Astrocyte of the cerebellum (primary cell): ENCODE measurements around the gene VMP1.
"Not testable (repeated sequence)": the region's sequence is repeated elsewhere in the genome, so short reads cannot be mapped to it uniquely, and the experiment has no call there.

Experiments
- DNase-seq: peaks from one replicate; pipeline ENCODE4 v3.0.0-alpha.2; 2011; ENCODE audit warnings: low read depth
- H3K4me3 ChIP-seq: 2 replicates; pipeline ENCODE4 v1.5.1; 2011; ENCODE audit warnings: mild to moderate bottlenecking, low read depth, low read length, moderate library complexity
- in situ Hi-C: cut with HindIII; loops from 2 replicates; pipeline ENCODE4 v1.10.0; 2017; ENCODE audit warnings: low sequenced_read_pairs
- TF ChIP-seq, protein P1 (sequence below): IDR thresholded peaks from 2 replicates; pipeline ENCODE4 v1.5.1; 2012; ENCODE audit warnings: low read length, low read depth, moderate library complexity, mild to moderate bottlenecking; ENCODE audit errors: missing control alignments

The VMP1 gene

DNA sequence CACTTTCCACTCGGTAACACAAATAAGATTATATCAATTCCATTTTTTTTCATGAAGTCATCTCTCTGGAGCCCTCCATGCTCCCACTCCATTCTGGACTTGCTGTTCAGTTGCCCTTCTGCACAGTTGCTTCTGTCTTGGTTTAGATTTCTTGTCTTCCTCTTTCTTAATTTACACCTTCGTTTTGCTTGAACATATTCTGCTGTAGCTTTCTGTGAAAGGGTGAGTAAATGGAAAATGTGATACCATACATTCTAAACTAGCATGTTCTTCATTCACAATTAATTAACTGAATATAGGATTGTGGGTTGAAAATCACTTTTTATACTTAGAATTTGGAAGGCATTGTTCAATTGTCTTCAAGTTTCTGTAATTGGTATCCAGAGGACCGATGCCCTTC lies 69.6 kb downstream of the VMP1 start:
- TF ChIP-seq, protein P1, sequence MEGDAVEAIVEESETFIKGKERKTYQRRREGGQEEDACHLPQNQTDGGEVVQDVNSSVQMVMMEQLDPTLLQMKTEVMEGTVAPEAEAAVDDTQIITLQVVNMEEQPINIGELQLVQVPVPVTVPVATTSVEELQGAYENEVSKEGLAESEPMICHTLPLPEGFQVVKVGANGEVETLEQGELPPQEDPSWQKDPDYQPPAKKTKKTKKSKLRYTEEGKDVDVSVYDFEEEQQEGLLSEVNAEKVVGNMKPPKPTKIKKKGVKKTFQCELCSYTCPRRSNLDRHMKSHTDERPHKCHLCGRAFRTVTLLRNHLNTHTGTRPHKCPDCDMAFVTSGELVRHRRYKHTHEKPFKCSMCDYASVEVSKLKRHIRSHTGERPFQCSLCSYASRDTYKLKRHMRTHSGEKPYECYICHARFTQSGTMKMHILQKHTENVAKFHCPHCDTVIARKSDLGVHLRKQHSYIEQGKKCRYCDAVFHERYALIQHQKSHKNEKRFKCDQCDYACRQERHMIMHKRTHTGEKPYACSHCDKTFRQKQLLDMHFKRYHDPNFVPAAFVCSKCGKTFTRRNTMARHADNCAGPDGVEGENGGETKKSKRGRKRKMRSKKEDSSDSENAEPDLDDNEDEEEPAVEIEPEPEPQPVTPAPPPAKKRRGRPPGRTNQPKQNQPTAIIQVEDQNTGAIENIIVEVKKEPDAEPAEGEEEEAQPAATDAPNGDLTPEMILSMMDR = no peak
- no peak overlapping the region for H3K4me3 ChIP-seq
- in situ Hi-C loops = no loop called here

DNA sequence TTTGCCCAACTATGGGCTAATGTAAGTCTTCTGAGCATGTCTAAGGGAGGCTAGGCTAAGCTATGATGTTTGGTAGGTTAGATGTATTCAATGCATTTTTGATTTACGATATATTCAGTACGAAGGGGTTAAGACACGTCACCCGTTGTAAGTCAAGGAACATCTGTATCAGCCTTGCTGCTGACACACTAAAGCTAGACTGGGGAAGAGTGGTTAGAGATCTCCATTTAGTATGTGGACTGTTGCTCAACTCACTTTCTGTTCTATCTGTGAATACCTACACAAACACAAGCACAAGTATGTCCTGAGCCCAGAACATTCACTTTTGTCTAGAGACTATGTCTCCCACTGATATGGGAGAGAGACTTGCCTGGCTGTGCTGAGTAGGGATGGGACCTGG lies 71.5 kb downstream of the VMP1 start:
- DNase-seq = no peak
- TF ChIP-seq, protein P1 = no peak
- no peak overlapping the region for H3K4me3 ChIP-seq
- in situ Hi-C loops = no loop called here

More for the DNA sequence above, 69.6 kb downstream of the VMP1 start:
- no peak for DNase-seq

DNA sequence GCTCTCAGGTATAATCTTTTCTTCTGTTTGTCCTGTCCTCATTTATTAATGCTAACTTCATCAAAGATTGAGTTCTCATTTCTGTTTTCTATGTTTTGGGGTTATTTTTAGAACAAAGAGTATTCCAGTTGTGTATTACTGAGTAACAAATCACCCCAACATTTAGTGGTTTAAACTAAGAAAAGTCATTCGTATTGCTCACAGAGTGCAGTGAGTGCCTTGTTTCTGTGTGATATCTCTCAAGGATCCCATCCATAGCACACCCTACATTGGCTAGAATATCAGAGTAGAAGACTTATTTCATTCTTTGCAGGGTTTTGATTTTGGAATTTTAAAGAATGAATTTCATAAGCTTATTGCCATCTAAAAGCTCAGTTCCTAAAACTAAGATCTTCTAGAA lies 72.1 kb downstream of the VMP1 start:
- DNase-seq = no peak
- TF ChIP-seq, protein P1 = no peak
- in situ Hi-C loops = no loop called here
- H3K4me3 ChIP-seq = no peak overlapping the region

DNA sequence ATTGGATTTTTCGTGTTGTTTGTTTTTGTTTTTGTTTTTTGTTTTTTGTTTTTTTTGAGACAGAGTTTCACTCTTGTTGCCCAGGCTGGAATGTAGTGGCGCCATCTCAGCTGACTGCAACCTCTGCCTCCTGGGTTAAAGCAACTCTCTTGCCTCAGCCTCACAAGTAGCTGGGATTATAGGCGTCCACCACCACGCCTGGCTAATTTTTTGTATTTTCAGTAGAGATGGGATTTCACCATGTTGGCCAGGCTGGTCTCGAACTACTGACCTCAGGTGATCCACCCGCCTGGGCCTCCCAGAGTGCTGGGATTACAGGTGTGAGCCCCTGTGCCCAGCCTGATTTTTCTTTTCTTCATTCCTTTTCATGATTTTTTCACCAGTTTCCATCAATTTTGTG lies 73.1 kb downstream of the VMP1 start:
- in situ Hi-C loops, DNase-seq, H3K4me3 ChIP-seq: not testable (repeated sequence)

DNA sequence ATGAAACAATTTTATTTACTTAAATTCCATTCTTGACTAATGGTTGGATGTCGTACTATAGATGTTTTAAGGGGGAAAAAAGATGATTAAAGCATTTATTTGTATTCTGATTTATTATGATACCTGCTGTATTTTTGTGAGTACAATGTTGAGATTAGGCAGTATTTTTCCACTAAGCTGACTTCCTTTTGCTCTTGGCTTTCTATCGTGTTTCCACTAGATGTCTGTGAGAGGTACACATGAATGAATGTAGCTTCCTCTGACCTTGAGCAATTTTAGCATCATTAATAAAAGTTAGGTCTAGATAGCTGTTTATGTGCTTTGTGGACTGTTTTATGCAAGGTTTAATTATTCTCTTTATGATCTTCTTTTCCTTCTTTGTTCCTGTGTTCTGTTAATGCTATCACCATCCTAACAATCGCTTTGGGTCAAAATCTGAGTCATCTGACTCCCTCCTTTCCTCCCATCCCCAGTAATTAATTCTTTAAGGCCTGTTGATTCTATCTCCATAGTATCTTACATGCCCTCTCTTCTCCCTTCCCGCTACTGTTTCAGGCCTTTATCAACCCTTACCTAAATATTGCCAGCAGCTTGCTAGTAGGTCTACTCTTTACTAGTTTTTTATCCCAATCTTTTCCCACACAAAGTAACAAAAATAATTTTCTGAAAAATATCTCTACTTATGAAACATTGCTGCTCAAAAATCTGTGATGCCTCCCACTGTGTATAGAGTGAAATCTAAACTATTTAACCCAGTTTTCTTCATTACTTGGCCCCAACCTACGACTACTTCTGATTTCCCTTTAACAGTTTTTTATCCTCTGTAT lies 76.0 kb downstream of the VMP1 start:
- in situ Hi-C loops = no loop called here
- TF ChIP-seq, protein P1 = no peak
- H3K4me3 ChIP-seq = no peak overlapping the region
- DNase-seq = no peak

DNA sequence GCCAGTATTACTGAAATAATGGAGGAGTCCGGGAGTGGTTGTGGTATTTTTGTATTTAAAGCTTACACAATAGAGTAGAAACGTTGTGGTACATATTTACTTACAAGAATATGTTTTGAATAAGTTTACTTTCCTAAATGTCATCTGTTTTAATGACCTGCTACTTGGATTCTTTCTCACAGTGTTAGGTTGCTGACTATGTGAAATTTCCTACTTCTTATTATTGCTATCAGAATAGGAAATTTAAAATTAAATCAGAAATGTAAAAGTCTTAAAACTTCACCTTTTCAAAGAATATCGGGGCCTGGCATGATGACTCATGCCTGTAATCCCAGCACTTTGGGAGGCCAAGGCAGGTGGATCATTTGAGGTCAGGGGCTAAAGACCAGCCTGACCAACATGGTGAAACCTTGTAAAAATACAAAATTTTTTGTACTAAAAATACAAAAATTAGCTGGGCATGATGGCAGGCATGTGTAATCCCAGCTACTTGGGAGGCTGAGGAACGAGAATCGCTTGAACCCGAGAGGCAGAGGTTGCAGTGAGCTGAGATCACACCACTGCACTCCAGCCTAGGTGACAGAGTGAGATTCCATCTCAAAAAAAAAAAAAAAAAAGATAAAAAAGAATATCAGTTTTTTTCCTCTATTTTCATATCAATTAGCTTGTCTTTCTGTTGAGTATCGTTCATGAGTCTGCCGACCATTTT lies 77.8 kb downstream of the VMP1 start:
- in situ Hi-C loops = loop anchor here (5.0 kb wide), 1 partner anchor 57 kb away; no protein-coding TSS in a partner anchor
- TF ChIP-seq, protein P1 = no peak
- no peak overlapping the region for H3K4me3 ChIP-seq
- DNase-seq = no peak

DNA sequence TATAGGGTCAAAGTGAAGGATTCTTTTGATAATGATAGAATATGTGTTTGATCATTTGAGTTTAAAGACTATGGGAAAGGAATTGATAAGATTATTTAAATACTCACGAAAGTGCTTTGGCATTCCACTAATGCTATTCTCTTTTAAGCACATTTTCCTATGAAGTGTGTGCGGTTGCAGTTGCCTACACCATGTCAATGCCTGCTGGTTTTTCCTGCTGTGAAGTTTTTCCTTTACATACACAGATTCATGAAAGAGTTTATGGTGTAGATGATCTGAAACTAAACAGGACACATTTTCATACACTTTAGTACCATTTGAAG lies 78.7 kb downstream of the VMP1 start:
- H3K4me3 ChIP-seq = no peak overlapping the region
- in situ Hi-C loops = loop anchor here (5.0 kb wide), 1 partner anchor 56 kb away; no protein-coding TSS in a partner anchor
- TF ChIP-seq, protein P1 = no peak
- no peak for DNase-seq
